SK-N-SH (cell line): ENCODE data around the gene TRAF5.
A peak's percentile ranks its signal among the peaks of the same experiment; 100 is the strongest.

Experiments used
- RAD21 ChIP-seq: IDR thresholded peaks from 2 replicates; pipeline ENCODE4 v1.6.1; 2012; ENCODE audit warnings: mild to moderate bottlenecking, low read length
- YY1 ChIP-seq: IDR thresholded peaks from 2 replicates; pipeline ENCODE4 v1.4.0; 2012; ENCODE audit warnings: low read depth, mild to moderate bottlenecking
- TF ChIP-seq, protein P1 (sequence below): fragments of 200-600 bp; sonication (generic); IDR thresholded peaks from 2 replicates; pipeline ENCODE4 v1.6.1; 2017; ENCODE audit warnings: antibody characterized with exemption, mild to moderate bottlenecking, moderate library complexity

DNA sequence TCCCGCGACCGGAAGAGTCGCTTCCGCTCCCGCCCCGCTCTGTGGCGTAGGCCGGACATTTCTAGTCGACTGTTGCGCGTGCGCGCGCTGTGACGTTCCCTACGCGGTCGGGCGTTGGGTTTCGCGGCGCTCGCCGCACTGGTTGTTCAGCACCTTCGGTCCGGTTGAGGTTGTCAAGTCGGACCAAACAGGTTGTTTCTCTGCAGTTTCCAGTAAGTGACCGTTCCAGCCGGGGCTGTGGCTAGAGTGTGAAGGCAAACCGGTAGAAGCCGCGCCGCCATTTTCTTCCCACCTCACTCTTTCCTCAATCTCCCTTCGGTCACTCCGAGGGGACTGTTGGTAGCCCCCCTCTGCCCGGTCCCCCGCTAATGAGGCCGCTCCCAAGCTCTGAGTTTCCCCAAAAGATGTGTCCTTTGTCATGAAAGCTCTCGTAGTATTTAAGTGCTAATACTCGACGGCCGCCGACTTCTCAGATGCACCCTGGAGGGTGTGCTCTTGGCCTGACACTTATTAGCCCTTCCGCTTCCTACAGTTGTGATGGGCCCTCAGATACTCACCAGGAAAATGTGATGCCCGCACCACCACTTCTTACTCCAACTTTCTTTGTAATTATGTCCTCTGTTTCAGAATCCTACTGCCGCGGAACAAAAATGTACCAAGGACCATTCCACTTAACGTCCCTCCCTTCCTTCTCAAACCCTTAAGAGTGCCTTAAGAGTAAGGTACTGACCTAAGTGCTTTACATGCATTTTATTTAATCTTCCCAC, 56.3 kb downstream of the TRAF5 start:
- TF ChIP-seq YY1 (peak; percentile 88), RAD21 (no peak)
- TF ChIP-seq, protein P1, sequence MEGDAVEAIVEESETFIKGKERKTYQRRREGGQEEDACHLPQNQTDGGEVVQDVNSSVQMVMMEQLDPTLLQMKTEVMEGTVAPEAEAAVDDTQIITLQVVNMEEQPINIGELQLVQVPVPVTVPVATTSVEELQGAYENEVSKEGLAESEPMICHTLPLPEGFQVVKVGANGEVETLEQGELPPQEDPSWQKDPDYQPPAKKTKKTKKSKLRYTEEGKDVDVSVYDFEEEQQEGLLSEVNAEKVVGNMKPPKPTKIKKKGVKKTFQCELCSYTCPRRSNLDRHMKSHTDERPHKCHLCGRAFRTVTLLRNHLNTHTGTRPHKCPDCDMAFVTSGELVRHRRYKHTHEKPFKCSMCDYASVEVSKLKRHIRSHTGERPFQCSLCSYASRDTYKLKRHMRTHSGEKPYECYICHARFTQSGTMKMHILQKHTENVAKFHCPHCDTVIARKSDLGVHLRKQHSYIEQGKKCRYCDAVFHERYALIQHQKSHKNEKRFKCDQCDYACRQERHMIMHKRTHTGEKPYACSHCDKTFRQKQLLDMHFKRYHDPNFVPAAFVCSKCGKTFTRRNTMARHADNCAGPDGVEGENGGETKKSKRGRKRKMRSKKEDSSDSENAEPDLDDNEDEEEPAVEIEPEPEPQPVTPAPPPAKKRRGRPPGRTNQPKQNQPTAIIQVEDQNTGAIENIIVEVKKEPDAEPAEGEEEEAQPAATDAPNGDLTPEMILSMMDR = no peak
